Endothelial cell (in vitro differentiated cells): ENCODE measurements around the gene HDHD5. TPM values are rescaled to one million over a fixed set of nuclear protein-coding genes. Genes with fewer than 3 reads are reported as not detected.
A peak's percentile ranks its signal among the peaks of the same experiment; 100 is the strongest.

ENCODE experiments used
- DNase-seq: peaks from one replicate; pipeline ENCODE4 v3.0.0; 2021; ENCODE audit warnings: low spot score
- H3K27ac Mint-ChIP-seq: one replicate; pipeline ENCODE4 v1.8.0; 2021; ENCODE audit warnings: mixed read lengths, inconsistent platforms; ENCODE audit not compliant: unreplicated experiment
- H3K27me3 Mint-ChIP-seq: one replicate; pipeline ENCODE4 v1.8.0; 2021; ENCODE audit warnings: mild to moderate bottlenecking, moderate library complexity, mixed read lengths, inconsistent platforms; ENCODE audit not compliant: unreplicated experiment
- H3K36me3 Mint-ChIP-seq: one replicate; pipeline ENCODE4 v1.8.0; 2021; ENCODE audit warnings: mild to moderate bottlenecking, low read depth, mixed read lengths, inconsistent platforms; ENCODE audit not compliant: unreplicated experiment
- H3K4me1 Mint-ChIP-seq: one replicate; pipeline ENCODE4 v1.8.0; 2021; ENCODE audit warnings: mild to moderate bottlenecking, mixed read lengths, inconsistent platforms; ENCODE audit not compliant: unreplicated experiment
- H3K4me3 Mint-ChIP-seq: one replicate; pipeline ENCODE4 v1.8.0; 2021; ENCODE audit warnings: mild to moderate bottlenecking, mixed read lengths, inconsistent platforms; ENCODE audit not compliant: unreplicated experiment
- H3K9me3 Mint-ChIP-seq: one replicate; pipeline ENCODE4 v1.8.0; 2021; ENCODE audit warnings: mixed read lengths, inconsistent platforms; ENCODE audit not compliant: unreplicated experiment
- total RNA-seq: library from RNA; stranded (reverse); fragmentation: NEBNext Ultra II Directional; extraction: Animal tissue kit (Norgen Biotek cat#: 25700); gene quantifications from one replicate; pipeline ENCODE4 v1.2.1, GENCODE V29; 2021; ENCODE audit not compliant: unreplicated experiment
- TF ChIP-seq, protein P1 (sequence below): fragments of 200-600 bp; sonication (generic); IDR thresholded peaks from one replicate; pipeline ENCODE4 v1.5.0; 2021; ENCODE audit warnings: antibody characterized with exemption; ENCODE audit not compliant: unreplicated experiment

The HDHD5 gene
- total RNA-seq, 1 donor from 2014 or later: 60.5 TPM

GRCh38 chr22:17109976-17110375, 49.1 kb downstream of the HDHD5 start:
- no peaks in the 10 kb centered on the region for H3K9me3 Mint-ChIP-seq
- peaks cover 19% of the 10 kb centered on the region for H3K4me1 Mint-ChIP-seq
- no peak overlapping the region for H3K27ac Mint-ChIP-seq
- TF ChIP-seq, protein P1, sequence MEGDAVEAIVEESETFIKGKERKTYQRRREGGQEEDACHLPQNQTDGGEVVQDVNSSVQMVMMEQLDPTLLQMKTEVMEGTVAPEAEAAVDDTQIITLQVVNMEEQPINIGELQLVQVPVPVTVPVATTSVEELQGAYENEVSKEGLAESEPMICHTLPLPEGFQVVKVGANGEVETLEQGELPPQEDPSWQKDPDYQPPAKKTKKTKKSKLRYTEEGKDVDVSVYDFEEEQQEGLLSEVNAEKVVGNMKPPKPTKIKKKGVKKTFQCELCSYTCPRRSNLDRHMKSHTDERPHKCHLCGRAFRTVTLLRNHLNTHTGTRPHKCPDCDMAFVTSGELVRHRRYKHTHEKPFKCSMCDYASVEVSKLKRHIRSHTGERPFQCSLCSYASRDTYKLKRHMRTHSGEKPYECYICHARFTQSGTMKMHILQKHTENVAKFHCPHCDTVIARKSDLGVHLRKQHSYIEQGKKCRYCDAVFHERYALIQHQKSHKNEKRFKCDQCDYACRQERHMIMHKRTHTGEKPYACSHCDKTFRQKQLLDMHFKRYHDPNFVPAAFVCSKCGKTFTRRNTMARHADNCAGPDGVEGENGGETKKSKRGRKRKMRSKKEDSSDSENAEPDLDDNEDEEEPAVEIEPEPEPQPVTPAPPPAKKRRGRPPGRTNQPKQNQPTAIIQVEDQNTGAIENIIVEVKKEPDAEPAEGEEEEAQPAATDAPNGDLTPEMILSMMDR: no peak
- peak overlapping the region; percentile 65 for H3K4me3 Mint-ChIP-seq
- H3K36me3 Mint-ChIP-seq: peaks cover 37% of the 10 kb centered on the region
- H3K27me3 Mint-ChIP-seq: peaks cover 17% of the 10 kb centered on the region
- no peak for DNase-seq

DNA sequence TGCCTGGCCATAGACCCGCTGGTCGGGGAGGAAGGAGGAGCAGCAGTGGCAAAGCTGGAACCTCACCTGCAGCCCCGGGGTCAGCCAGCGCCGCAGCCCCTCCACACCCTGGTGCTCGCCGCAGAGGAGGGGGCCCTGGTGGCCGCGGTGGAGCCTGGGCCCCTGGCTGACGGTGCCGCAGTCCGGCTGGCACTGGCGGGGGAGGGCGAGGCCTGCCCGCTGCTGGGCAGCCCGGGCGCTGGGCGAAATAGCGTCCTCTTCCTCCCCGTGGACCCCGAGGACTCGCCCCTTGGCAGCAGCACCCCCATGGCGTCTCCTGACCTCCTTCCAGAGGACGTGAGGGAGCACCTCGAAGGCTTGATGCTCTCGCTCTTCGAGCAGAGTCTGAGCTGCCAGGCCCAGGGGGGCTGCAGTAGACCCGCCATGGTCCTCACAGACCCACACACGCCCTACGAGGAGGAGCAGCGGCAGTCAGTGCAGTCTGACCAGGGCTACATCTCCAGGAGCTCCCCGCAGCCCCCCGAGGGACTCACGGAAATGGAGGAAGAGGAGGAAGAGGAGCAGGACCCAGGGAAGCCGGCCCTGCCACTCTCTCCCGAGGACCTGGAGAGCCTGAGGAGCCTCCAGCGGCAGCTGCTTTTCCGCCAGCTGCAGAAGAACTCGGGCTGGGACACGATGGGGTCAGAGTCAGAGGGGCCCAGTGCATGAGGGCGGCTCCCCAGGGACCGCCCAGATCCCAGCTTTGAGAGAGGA, 49.8 kb downstream of the HDHD5 start:
- no peaks in the 10 kb centered on the region for H3K9me3 Mint-ChIP-seq
- H3K4me1 Mint-ChIP-seq: peaks cover 12% of the 10 kb centered on the region
- H3K36me3 Mint-ChIP-seq: peaks cover 44% of the 10 kb centered on the region
- no peak overlapping the region for H3K27ac Mint-ChIP-seq
- no peak for DNase-seq
- TF ChIP-seq, protein P1: no peak
- H3K27me3 Mint-ChIP-seq: peaks cover 17% of the 10 kb centered on the region
- H3K4me3 Mint-ChIP-seq: peak overlapping the region; percentile 65

GRCh38 chr22:17108256-17109112, 50.6 kb downstream of the HDHD5 start:
- H3K9me3 Mint-ChIP-seq: no peaks in the 10 kb centered on the region
- H3K27ac Mint-ChIP-seq: no peak overlapping the region
- TF ChIP-seq, protein P1: no peak
- peaks cover 46% of the 10 kb centered on the region for H3K36me3 Mint-ChIP-seq
- no peak overlapping the region for H3K4me3 Mint-ChIP-seq
- peaks cover 6% of the 10 kb centered on the region for H3K4me1 Mint-ChIP-seq
- no peak for DNase-seq
- peaks cover 15% of the 10 kb centered on the region for H3K27me3 Mint-ChIP-seq

DNA sequence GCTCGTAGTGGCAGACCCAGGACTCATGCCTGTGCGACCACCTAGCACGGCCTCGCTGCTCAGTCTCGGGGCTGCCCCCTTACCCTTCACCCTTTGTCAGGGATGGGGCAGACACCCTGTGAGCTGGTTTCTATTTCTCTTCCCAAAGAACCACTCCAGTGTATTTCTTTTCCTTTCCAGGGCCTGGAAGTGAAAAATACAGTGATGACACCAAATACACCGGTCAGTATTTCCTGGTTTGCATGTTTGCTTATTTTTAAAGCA, 51.6 kb downstream of the HDHD5 start:
- Mint-ChIP-seq H3K4me1 (peaks cover 4% of the 10 kb centered on the region), H3K4me3 (no peak overlapping the region), H3K27me3 (peaks cover 15% of the 10 kb centered on the region), H3K27ac (no peak overlapping the region), H3K36me3 (peaks cover 51% of the 10 kb centered on the region), H3K9me3 (no peaks in the 10 kb centered on the region)
- TF ChIP-seq, protein P1: no peak
- no peak for DNase-seq
